Tibial nerve (tissue), 4 donors: Measurements from ENCODE around the gene NAB2. TPM values are rescaled to one million over a fixed set of nuclear protein-coding genes. Genes with fewer than 3 reads are reported as not detected.
"Not testable (repeated sequence)": the region's sequence is repeated elsewhere in the genome, so short reads cannot be mapped to it uniquely, and the experiment has no call there.

ENCODE experiments used
- DNase-seq, 2 donors: peaks; one replicate each; pipeline ENCODE4 v3.0.0-alpha.2; 2019; ENCODE audit warnings: low spot score in 2 of 2
- H3K27ac ChIP-seq, 4 donors: fragments of 200-600 bp; sonication (generic) in 3 of 4; one replicate each; pipeline ENCODE4 v1.5.1; 2017 to 2019; ENCODE audit warnings: mild to moderate bottlenecking in 1 of 4
- H3K27me3 ChIP-seq, 2 donors: fragments of 200-600 bp; sonication (generic) in 1 of 2; one replicate each; pipeline versions ENCODE4 v1.5.1 to v1.6.0; 2017 to 2019
- H3K36me3 ChIP-seq, 3 donors: fragments of 200-600 bp; sonication (generic); one replicate each; pipeline ENCODE4 v1.5.1; 2018 to 2019
- H3K4me1 ChIP-seq, 4 donors: fragments of 200-600 bp; sonication (generic) in 3 of 4; one replicate each; pipeline ENCODE4 v1.5.1; 2017 to 2019
- H3K4me3 ChIP-seq, 4 donors: fragments of 200-600 bp; sonication (generic) in 3 of 4; one replicate each; pipeline ENCODE4 v1.5.1; 2017 to 2019; ENCODE audit warnings: mild to moderate bottlenecking in 1 of 4, moderate library complexity in 1 of 4
- H3K9me3 ChIP-seq, 4 donors: fragments of 200-600 bp; sonication (generic) in 3 of 4; one replicate each; pipeline ENCODE4 v1.5.1; 2017 to 2019
- CTCF ChIP-seq, 5 experiments: fragments of 200-600 bp in 3 of 5; fragments of 450-650 bp in 2 of 5; sonication (generic) in 3 of 5; IDR thresholded peaks; one replicate each; pipeline ENCODE4 v1.5.1; 2016 to 2019; ENCODE audit warnings: antibody characterized with exemption in 5 of 5, mild to moderate bottlenecking in 3 of 5, moderate library complexity in 2 of 5
- EP300 ChIP-seq, 2 donors: sonication (generic); formaldehyde crosslinking; IDR thresholded peaks; one replicate each; pipeline ENCODE4 v1.6.1; 2017; ENCODE audit warnings: antibody characterized with exemption in 2 of 2, mild to moderate bottlenecking in 1 of 2
- POLR2A ChIP-seq, 2 donors: fragments of 450-650 bp; IDR thresholded peaks; one replicate each; pipeline ENCODE4 v1.6.1; 2017; ENCODE audit warnings: antibody characterized with exemption in 2 of 2, mild to moderate bottlenecking in 2 of 2, moderate library complexity in 2 of 2
- WGBS, 2 donors: methylation state at CpG; one replicate each; pipeline ENCODE4 v1.1.5; 2018; 5-methylcytosine and 5-hydroxymethylcytosine counted together
- total RNA-seq, 4 donors: library from RNA; depleted of rRNA; stranded (reverse); fragments of >200 nt; gene quantifications; one replicate each; pipeline ENCODE4 v1.1.0, GENCODE V29; 2016

NAB2 gene
- total RNA-seq, 4 donors from 2014 or later: 29.3 to 42.2 (median 38.6) TPM

- no peaks in the 10 kb centered on the region for H3K9me3 ChIP-seq
- TF ChIP-seq POLR2A (IDR thresholded peaks at IDR 0.05): no peak
- TF ChIP-seq EP300 (IDR thresholded peaks at IDR 0.05): no peak
- TF ChIP-seq CTCF (IDR thresholded peaks at IDR 0.05): no peak
- DNase-seq: no peak
- H3K27ac ChIP-seq: no peak overlapping the region
- H3K36me3 ChIP-seq: no peaks in the 10 kb centered on the region
- H3K4me3 ChIP-seq: peak overlapping the region in 1 of 4 donors; percentile 0
- WGBS, 2 donors: 71 to 77% methylated on average over 1 of the region's 1 CpG
- peaks cover 0 to 9% (median 0%) of the 10 kb centered on the region in 4 donors for H3K4me1 ChIP-seq
- no peaks in the 10 kb centered on the region for H3K27me3 ChIP-seq
Observed at GRCh38 chr12:57048423-57049118, 40.3 kb upstream of the NAB2 start.

- TF ChIP-seq POLR2A (IDR thresholded peaks at IDR 0.05) (no peak), CTCF (IDR thresholded peaks at IDR 0.05) (no peak)
- Histone ChIP-seq H3K27me3 (no peaks in the 10 kb centered on the region), H3K27ac (peak overlapping the region in 1 of 4 donors; percentile 38), H3K9me3 (no peaks in the 10 kb centered on the region), H3K36me3 (no peaks in the 10 kb centered on the region), H3K4me3 (no peak overlapping the region), H3K4me1 (peaks cover 0 to 9% (median 0%) of the 10 kb centered on the region in 4 donors)
- no peak for DNase-seq
- WGBS, 2 donors: 84 to 92% methylated on average over 4 of the region's 4 CpGs
Observed at GRCh38 chr12:57049119-57049446, 39.8 kb upstream of the NAB2 start.

GRCh38 chr12:57049890-57050289 is 39.0 kb upstream of the NAB2 start, which contains the start of gene MYO1A:
Gene MYO1A (minus strand): TSS chr12:57050129. CDS start chr12:57048323, 1,806 bp downstream.
- Histone ChIP-seq H3K27me3 (no peaks in the 10 kb centered on the region), H3K4me1 (peaks cover 0 to 9% (median 0%) of the 10 kb centered on the region in 4 donors), H3K36me3 (no peaks in the 10 kb centered on the region), H3K27ac (peak within 1 kb of the TSS in 1 of 4 donors; percentile 38), H3K9me3 (no peaks in the 10 kb centered on the region), H3K4me3 (no peak within 1 kb of the TSS)
- WGBS, 2 donors: 37 to 39% methylated on average over 2 of the region's 2 CpGs
- no peak for DNase-seq
- TF ChIP-seq EP300 (IDR thresholded peaks at IDR 0.05): no peak
- TF ChIP-seq POLR2A (IDR thresholded peaks at IDR 0.05): no peak
- TF ChIP-seq CTCF (IDR thresholded peaks at IDR 0.05): no peak

- Histone ChIP-seq H3K4me3 (no peak overlapping the region), H3K4me1 (peaks cover 0 to 9% (median 1%) of the 10 kb centered on the region in 4 donors), H3K27me3 (no peaks in the 10 kb centered on the region), H3K36me3 (no peaks in the 10 kb centered on the region), H3K27ac (peak overlapping the region in 1 of 4 donors; percentile 10), H3K9me3 (no peaks in the 10 kb centered on the region)
- TF ChIP-seq CTCF (IDR thresholded peaks at IDR 0.05) (no peak), POLR2A (IDR thresholded peaks at IDR 0.05) (no peak), EP300 (IDR thresholded peaks at IDR 0.05) (no peak)
- DNase-seq: no peak
- 90 to 100% methylated on average over 1 of the region's 1 CpG for WGBS, 2 donors
Observed at GRCh38 chr12:57051011-57051410, 37.9 kb upstream of the NAB2 start.

- not testable (repeated sequence) for H3K36me3 ChIP-seq, H3K27ac ChIP-seq, H3K27me3 ChIP-seq, H3K9me3 ChIP-seq, DNase-seq, H3K4me3 ChIP-seq
- WGBS, 2 donors: 89 to 96% methylated on average over 4 of the region's 4 CpGs
- H3K4me1 ChIP-seq: peaks cover 0 to 11% (median 0%) of the 10 kb centered on the region in 4 donors
Observed at GRCh38 chr12:57053146-57053545, 35.8 kb upstream of the NAB2 start.

GRCh38 chr12:57053901-57054300 is 35.0 kb upstream of the NAB2 start:
- not testable (repeated sequence) for H3K27me3 ChIP-seq, H3K36me3 ChIP-seq, H3K9me3 ChIP-seq, DNase-seq, H3K27ac ChIP-seq, H3K4me3 ChIP-seq
- 95 to 97% methylated on average over 4 of the region's 4 CpGs for WGBS, 2 donors
- peaks cover 0 to 11% (median 0%) of the 10 kb centered on the region in 4 donors for H3K4me1 ChIP-seq
